HG03442 (cell line): ENCODE measurements around the gene SLC18A2.

Source experiments
- ATAC-seq: cut with Tn5 transposase; IDR thresholded peaks from one replicate; pipeline ENCODE4 v1.9.1; 2021; ENCODE audit warnings: mild to moderate bottlenecking, moderate library complexity; ENCODE audit not compliant: unreplicated experiment

SLC18A2 gene

GRCh38 chr10:117306674-117307073 is 65.8 kb downstream of the SLC18A2 start:
- no peak for ATAC-seq

DNA sequence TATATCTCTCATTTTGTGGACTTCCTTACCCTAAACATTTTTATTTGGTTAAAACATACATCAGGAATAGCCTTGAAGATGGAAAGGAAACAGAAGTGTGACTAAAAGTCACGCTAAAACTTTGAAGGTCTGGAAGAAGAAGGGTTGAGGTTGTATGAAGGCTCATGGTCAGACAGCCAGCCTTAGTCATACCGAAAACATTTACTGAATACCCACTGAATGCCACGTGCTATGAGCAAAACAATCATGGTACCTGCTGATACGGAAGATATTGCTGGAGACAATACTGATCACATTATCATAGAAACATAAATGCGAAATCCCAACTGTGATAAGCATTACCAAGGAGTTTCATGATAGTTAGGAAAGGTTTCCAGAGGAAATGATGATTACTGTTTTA is 70.3 kb downstream of the SLC18A2 start:
- no peak for ATAC-seq

DNA sequence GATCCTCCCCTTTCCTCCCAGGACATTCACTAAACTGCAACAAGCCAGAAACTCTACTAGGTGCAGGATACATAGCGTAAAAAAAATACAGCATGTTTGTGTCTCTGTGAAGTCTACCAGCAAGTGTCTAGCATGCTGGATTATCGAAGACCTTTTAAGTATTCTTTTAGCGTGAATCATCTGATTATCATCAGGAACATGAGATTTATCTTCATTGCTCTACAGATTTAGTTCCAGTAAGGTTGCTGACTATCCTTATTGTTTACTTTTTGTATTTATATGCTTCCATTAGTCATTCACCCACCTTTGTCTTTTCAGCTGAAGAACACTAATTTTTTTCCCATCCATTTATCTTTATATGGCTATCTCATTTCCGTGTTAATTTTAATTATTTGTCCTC is 71.5 kb downstream of the SLC18A2 start:
- ATAC-seq, result no peak

GRCh38 chr10:117313641-117314040 is 72.7 kb downstream of the SLC18A2 start:
- ATAC-seq, result no peak

DNA sequence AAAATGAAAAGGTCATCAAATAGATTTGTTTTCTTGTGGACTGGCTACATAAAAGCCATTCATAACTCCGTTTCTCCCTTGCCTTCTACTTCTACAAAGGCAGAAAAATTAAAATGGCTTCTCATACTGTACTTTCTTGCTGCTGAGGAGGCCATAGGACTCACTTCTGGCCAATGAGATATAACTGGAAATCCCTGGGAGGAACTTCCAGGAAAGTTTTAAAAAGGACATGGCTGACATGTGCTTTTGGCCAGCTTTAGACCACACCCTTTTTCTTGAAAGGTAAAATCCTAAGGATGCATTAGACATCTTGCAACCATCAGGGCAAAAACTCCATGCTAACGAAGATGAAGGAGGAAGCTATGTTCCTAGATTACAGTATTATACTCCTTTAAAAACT is 75.8 kb downstream of the SLC18A2 start:
- no peak for ATAC-seq

GRCh38 chr10:117318909-117319308 is 78.0 kb downstream of the SLC18A2 start:
- no peak for ATAC-seq

DNA sequence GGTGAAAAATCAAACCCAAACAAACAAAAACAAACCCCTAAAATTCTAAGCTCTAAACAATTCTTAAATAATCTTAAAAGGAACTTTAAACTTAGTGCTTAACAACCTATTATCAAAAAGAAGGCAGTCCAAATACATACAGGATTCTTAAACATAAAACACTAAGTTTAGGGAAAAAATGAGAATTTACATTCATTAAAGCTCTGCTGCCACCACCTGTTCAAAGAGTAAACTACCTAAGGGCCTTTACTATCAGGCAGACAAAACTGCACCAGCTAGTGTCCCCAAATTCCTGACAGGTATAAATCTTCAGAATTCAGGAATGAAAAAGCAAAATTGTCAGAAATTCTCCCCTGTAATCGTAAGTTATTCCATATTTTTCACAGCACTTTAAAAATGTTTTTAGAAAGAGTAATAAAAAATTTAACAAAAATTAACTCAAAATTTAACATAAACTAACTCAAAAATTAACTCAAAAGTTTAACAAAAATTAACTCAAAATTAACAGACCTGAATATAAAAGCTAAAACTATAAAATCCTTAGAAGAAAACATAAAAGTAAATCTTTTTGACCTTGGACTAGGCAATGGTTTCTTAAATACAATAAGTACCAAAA is 79.2 kb downstream of the SLC18A2 start:
- ATAC-seq, result no peak

DNA sequence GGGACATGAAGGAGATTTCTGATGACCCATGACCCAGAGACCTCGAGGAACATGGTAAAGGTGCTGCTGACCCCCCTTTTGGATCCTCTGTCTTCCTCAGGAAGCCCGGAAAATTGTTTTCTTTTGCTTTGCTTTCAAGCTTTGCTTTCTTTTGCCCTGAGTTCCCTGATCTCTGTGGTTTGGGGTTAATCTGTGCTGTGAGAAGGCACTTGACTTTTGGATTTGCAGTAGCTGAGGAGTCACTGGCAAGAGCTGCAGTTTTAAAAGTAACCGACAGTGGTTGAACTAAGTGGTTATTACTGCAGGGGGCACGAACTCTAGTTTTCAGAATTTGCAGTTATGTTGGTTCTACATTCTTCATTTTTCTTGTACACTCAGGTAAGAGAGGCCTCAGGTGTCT is 81.3 kb downstream of the SLC18A2 start:
- no peak for ATAC-seq

DNA sequence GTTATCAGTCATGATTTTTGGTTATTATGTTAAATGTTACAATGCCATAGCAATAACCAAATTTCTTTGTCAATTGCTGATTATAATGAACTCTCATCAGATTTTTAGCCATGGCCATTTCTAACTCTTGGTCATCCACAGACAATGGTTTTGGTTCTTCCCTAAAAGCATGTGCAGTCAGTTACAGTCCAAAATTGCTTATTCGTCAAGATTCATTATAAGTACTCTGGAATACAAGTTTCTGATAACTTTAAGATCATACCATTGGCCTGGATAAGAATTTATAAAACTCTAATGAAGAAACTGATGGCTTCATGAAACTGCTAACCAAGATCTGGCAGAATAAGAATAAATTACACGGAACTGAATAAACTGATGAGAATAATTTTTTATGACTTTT is 83.5 kb downstream of the SLC18A2 start:
- no peak for ATAC-seq

DNA sequence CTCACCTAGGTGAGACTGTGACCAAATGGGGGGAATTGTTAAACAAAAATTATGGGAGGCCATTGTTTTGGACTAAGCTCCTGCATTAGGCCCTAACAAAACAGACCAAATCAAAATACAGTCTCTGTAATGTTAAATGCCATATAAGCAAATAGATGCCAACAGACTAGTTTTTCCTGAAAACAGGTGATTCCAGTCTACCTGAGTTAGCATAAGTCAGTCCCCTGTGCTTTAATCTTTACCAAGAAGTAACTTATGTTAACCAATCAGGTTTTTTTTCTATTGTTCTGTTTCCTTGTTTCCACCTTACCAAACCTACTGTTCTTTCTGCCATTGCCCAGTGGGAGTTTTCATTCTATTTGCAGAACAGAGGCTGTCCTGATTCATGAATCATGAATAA is 86.3 kb downstream of the SLC18A2 start:
- no peak for ATAC-seq
